ENCODE data around the gene CEP55.

GRCh38 chr10:93456480-93456879, 39.9 kb upstream of the CEP55 start:
- TF ChIP-seq CTCF (IDR thresholded peaks at IDR 0.05; ENCODE audit: insufficient read depth, low read length) (no peak), POLR2AphosphoS5 (IDR thresholded peaks at IDR 0.05; ENCODE audit: low read depth) (no peak), SPI1 (IDR thresholded peaks at IDR 0.05; ENCODE audit: borderline replicate concordance, low read depth) (no peak), REST (IDR thresholded peaks at IDR 0.05; ENCODE audit: insufficient replicate concordance, low read depth) (no peak)

All from HL-60 (cell line).